HG03159 (cell line): ENCODE data around the gene MYL9.

Source experiments
- ATAC-seq: cut with Tn5 transposase; IDR thresholded peaks from one replicate; pipeline ENCODE4 v1.9.1; 2021; ENCODE audit warnings: mild to moderate bottlenecking, moderate library complexity; ENCODE audit not compliant: unreplicated experiment

MYL9 gene

GRCh38 chr20:36578356-36579041 lies 37.2 kb downstream of the MYL9 start:
- ATAC-seq: no peak

- ATAC-seq: no peak
Observed at GRCh38 chr20:36579996-36580545, 38.8 kb downstream of the MYL9 start.

- ATAC-seq: no peak
Observed at GRCh38 chr20:36582322-36582721, 41.0 kb downstream of the MYL9 start.

GRCh38 chr20:36582821-36583220 lies 41.5 kb downstream of the MYL9 start:
- no peak for ATAC-seq

- ATAC-seq: no peak
Observed at GRCh38 chr20:36584018-36584481, 42.7 kb downstream of the MYL9 start.

- ATAC-seq: no peak
Observed at GRCh38 chr20:36585410-36586125, 44.2 kb downstream of the MYL9 start.

GRCh38 chr20:36587388-36588070 lies 46.2 kb downstream of the MYL9 start:
- ATAC-seq: no peak

GRCh38 chr20:36591281-36591680 lies 50.0 kb downstream of the MYL9 start:
- ATAC-seq: no peak

- ATAC-seq: no peak
Observed at GRCh38 chr20:36591854-36592641, 50.7 kb downstream of the MYL9 start.

GRCh38 chr20:36593347-36593929 lies 52.1 kb downstream of the MYL9 start:
- no peak for ATAC-seq

GRCh38 chr20:36599912-36600345 lies 58.6 kb downstream of the MYL9 start:
- no peak for ATAC-seq
